Measurements from ENCODE around the gene SH2B3. TPM values are rescaled to one million over a fixed set of nuclear protein-coding genes. Genes with fewer than 3 reads are reported as not detected.

SH2B3 gene
- total RNA-seq, 2 donors from 2014 or later = 42.6 to 47.4 TPM

DNA sequence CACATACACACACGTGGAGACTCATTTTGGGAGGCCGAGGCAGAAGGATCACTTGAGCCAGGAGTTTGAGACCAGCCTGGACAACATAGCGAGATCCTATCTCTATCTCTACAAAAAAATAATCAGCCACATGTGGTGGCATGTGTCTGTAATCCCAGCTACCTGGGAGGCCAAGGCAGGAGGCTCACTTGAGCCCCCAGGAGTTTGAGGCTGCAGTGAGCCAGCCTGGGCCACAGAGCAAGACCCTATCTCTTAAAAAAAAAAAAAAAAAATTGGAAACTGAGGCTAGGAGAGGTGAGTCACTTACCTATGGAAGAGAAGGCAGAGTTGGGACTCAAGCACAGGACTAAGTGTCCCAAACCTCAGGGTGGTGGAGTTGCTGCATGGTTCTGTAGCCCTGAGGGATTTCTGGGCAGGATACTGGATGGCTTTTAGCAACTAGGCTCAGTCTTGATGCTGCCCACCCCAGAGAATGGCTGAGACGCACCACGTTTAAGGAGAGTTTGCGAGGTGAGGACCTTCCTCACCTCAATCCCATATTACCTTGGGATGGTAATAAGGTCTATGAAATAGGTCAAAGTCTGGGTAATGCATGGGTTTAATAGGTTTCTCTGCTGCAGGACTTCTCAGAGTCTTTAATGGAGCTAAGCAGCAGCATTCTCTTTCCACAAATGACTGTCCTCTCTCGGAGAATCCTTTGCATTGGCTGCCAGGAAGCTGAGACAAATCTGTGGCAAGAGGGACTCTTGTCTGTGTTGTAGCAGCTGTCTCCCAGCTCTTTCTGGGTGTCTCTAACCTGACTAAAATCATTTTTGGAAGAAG, 35.6 kb downstream of the SH2B3 start:
- TF ChIP-seq, protein P1, sequence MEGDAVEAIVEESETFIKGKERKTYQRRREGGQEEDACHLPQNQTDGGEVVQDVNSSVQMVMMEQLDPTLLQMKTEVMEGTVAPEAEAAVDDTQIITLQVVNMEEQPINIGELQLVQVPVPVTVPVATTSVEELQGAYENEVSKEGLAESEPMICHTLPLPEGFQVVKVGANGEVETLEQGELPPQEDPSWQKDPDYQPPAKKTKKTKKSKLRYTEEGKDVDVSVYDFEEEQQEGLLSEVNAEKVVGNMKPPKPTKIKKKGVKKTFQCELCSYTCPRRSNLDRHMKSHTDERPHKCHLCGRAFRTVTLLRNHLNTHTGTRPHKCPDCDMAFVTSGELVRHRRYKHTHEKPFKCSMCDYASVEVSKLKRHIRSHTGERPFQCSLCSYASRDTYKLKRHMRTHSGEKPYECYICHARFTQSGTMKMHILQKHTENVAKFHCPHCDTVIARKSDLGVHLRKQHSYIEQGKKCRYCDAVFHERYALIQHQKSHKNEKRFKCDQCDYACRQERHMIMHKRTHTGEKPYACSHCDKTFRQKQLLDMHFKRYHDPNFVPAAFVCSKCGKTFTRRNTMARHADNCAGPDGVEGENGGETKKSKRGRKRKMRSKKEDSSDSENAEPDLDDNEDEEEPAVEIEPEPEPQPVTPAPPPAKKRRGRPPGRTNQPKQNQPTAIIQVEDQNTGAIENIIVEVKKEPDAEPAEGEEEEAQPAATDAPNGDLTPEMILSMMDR (IDR thresholded peaks at IDR 0.05) = no peak
- Histone ChIP-seq H3K27ac (peak overlapping the region; percentile 46 to 84), H3K4me3 (no peak overlapping the region), H3K4me1 (peaks cover 4 to 96% of the 10 kb centered on the region in 2 donors), H3K9me3 (no peaks in the 10 kb centered on the region), H3K27me3 (no peaks in the 10 kb centered on the region), H3K36me3 (peaks cover 13% of the 10 kb centered on the region)
- no peak for DNase-seq (ENCODE audit: low spot score)

DNA sequence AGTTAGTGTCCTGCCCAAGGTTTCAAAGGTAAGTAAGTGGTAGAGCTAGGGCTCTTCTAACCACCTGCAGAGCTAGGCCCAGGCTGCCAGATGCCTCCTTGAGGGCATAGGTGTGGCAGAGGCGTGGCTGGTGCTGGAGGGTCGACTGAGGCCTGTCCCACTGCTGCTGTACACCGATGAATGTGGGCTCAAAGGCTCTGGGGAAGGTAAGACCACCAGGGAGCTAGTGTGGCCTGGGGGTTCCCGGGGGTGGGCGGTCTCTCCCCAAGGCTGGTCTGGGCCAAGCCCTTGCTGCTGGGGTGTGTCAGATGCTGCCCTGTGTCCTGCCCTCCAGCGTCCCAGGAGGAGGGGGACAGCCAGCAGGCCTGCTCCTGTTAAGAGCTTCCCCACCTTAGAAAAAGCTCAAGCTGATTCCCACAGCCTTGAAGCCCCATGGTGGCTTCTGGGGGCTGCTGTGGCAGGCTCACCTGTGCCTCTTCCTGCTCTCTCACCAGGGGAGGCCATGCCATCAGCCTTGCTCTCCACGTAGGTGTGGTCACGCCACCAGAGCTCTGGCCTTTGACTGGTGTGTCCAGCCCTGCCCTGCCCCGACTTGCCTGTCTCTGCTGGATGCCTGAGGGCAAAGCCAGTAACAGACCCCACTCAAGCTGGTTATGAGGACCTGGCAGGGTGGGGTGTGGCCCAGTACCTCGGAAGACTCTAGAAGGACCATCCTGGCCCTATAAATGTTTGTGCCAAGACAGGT, 36.8 kb downstream of the SH2B3 start:
- TF ChIP-seq, protein P1 (IDR thresholded peaks at IDR 0.05) = no peak
- peak overlapping the region; percentile 24 to 84 for H3K27ac ChIP-seq
- no peak overlapping the region for H3K4me3 ChIP-seq
- H3K4me1 ChIP-seq = peaks cover 4 to 95% of the 10 kb centered on the region in 2 donors
- H3K27me3 ChIP-seq = no peaks in the 10 kb centered on the region
- no peak for DNase-seq (ENCODE audit: low spot score)
- peaks cover 25% of the 10 kb centered on the region for H3K36me3 ChIP-seq
- H3K9me3 ChIP-seq = no peaks in the 10 kb centered on the region

DNA sequence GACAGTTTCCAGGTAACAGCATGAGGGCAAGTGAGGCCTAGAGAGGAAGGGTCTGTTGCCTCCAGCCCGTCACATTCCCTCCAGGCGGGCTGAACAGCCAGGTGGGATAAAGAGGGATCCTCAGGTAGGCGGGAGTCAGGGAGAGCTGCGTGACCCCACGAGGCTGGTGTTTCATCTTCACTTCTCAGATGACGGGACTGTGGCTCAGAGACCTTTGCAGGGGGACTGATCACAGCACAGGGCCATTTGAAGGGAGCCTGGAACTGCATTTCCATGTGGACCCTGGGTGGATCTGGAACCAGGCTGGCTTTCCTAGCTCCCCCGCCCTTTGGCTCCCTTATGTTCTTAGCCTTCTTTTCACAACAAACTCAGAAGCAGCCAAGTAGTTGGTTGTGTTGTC, 37.4 kb downstream of the SH2B3 start:
- no peaks in the 10 kb centered on the region for H3K9me3 ChIP-seq
- H3K36me3 ChIP-seq = peaks cover 31% of the 10 kb centered on the region
- H3K4me3 ChIP-seq = no peak overlapping the region
- TF ChIP-seq, protein P1 (IDR thresholded peaks at IDR 0.05) = no peak
- DNase-seq (ENCODE audit: low spot score) = no peak
- H3K4me1 ChIP-seq = peaks cover 4 to 95% of the 10 kb centered on the region in 2 donors
- peak overlapping the region; percentile 24 to 84 for H3K27ac ChIP-seq
- no peaks in the 10 kb centered on the region for H3K27me3 ChIP-seq

GRCh38 chr12:111443586-111443985, 37.9 kb downstream of the SH2B3 start:
- Histone ChIP-seq H3K27ac (peak overlapping the region in 1 of 2 donors; percentile 84), H3K36me3 (peaks cover 36% of the 10 kb centered on the region), H3K4me1 (peaks cover 4 to 95% of the 10 kb centered on the region in 2 donors), H3K9me3 (no peaks in the 10 kb centered on the region), H3K27me3 (no peaks in the 10 kb centered on the region), H3K4me3 (no peak overlapping the region)
- DNase-seq (ENCODE audit: low spot score) = peak; percentile 64
- TF ChIP-seq, protein P1 (IDR thresholded peaks at IDR 0.05) = no peak

DNA sequence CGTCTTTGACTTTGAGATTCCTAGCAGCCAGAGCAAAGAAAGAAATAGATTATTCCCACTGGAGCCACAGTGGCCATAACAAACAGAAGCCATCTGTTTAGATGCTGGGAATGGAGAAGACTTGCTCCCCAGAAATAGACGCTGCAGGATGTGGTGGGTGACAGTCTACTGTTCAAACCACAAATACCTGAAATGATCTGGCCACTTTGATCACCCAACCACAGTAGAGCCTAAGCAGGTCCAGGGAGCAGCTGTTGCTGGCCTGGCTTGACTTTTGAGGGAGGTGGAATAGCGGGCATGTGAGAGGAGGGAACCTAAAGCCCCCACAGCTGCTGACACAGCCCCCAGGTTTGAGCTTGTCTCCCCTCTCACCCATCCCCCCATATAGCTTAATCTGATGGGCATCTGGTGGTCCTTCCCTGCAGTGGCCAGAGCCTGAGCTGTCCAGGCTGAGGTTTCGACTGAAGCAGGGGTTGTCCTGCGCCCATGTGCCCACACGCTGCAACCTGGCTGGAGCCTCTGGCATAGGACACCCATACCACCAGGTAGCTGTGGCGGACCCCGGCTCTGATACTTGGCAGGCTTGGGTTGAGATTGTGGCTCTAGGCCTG, 38.7 kb downstream of the SH2B3 start:
- Histone ChIP-seq H3K27me3 (no peaks in the 10 kb centered on the region), H3K36me3 (peaks cover 42% of the 10 kb centered on the region), H3K9me3 (no peaks in the 10 kb centered on the region), H3K4me3 (no peak overlapping the region), H3K27ac (peak overlapping the region; percentile 61 to 84), H3K4me1 (peaks cover 4 to 95% of the 10 kb centered on the region in 2 donors)
- DNase-seq (ENCODE audit: low spot score) = no peak
- TF ChIP-seq, protein P1 (IDR thresholded peaks at IDR 0.05) = no peak
